ENCODE measurements around the gene P4HA3.
"Not testable (repeated sequence)": the region's sequence is repeated elsewhere in the genome, so short reads cannot be mapped to it uniquely, and the experiment has no call there.

P4HA3 gene

GRCh38 chr11:74311352-74311926 lies at the start of gene P4HA3:
TSS of gene P4HA3 (minus strand) at chr11:74311640. CDS start at chr11:74311611, 29 bp downstream.
- DNase-seq (ENCODE audit: low spot score), result peak; percentile 41

GRCh38 chr11:74357449-74357848 lies 46.0 kb upstream of the P4HA3 start:
- no peak for DNase-seq (ENCODE audit: low spot score)

- no peak for DNase-seq (ENCODE audit: low spot score)
Observed at GRCh38 chr11:74355626-74356025, 44.2 kb upstream of the P4HA3 start.

- DNase-seq (ENCODE audit: low spot score), result no peak
Observed at GRCh38 chr11:74354036-74354435, 42.6 kb upstream of the P4HA3 start.

GRCh38 chr11:74347381-74347780 lies 35.9 kb upstream of the P4HA3 start:
- no peak for DNase-seq (ENCODE audit: low spot score)

- no peak for DNase-seq (ENCODE audit: low spot score)
Observed at GRCh38 chr11:74345420-74345819, 34.0 kb upstream of the P4HA3 start.

- no peak for DNase-seq (ENCODE audit: low spot score)
Observed at GRCh38 chr11:74341921-74342320, 30.5 kb upstream of the P4HA3 start.

- DNase-seq (ENCODE audit: low spot score), result no peak
Observed at GRCh38 chr11:74339619-74340018, 28.2 kb upstream of the P4HA3 start.

- no peak for DNase-seq (ENCODE audit: low spot score)
Observed at GRCh38 chr11:74338963-74339362, 27.5 kb upstream of the P4HA3 start.

GRCh38 chr11:74333193-74333592 lies 21.8 kb upstream of the P4HA3 start:
- no peak for DNase-seq (ENCODE audit: low spot score)

- no peak for DNase-seq (ENCODE audit: low spot score)
Observed at GRCh38 chr11:74332291-74332690, 20.9 kb upstream of the P4HA3 start.

- DNase-seq (ENCODE audit: low spot score), result not testable (repeated sequence)
Observed at GRCh38 chr11:74331000-74331399, 19.6 kb upstream of the P4HA3 start.

- DNase-seq (ENCODE audit: low spot score), result no peak
Observed at GRCh38 chr11:74330075-74330858, 18.8 kb upstream of the P4HA3 start.

GRCh38 chr11:74327076-74327475 lies 15.6 kb upstream of the P4HA3 start:
- no peak for DNase-seq (ENCODE audit: low spot score)

GRCh38 chr11:74326665-74327064 lies 15.2 kb upstream of the P4HA3 start:
- no peak for DNase-seq (ENCODE audit: low spot score)

- DNase-seq (ENCODE audit: low spot score), result no peak
Observed at GRCh38 chr11:74325649-74326645, 14.5 kb upstream of the P4HA3 start.

GRCh38 chr11:74322667-74323066 lies 11.2 kb upstream of the P4HA3 start:
- no peak for DNase-seq (ENCODE audit: low spot score)

GRCh38 chr11:74321487-74322188 lies 10.2 kb upstream of the P4HA3 start:
- DNase-seq (ENCODE audit: low spot score), result no peak

- no peak for DNase-seq (ENCODE audit: low spot score)
Observed at GRCh38 chr11:74320538-74320937, 9.1 kb upstream of the P4HA3 start.

- no peak for DNase-seq (ENCODE audit: low spot score)
Observed at GRCh38 chr11:74319139-74319816, 7.8 kb upstream of the P4HA3 start.

- DNase-seq (ENCODE audit: low spot score), result no peak
Observed at GRCh38 chr11:74318241-74318932, 6.9 kb upstream of the P4HA3 start.

All from LoVo (cell line).